Smooth muscle cell (in vitro differentiated cells): ENCODE results near the gene PRKCZ. TPM values are rescaled to one million over a fixed set of nuclear protein-coding genes. Genes with fewer than 3 reads are reported as not detected.
"Not testable (repeated sequence)": the region's sequence is repeated elsewhere in the genome, so short reads cannot be mapped to it uniquely, and the experiment has no call there.

Source experiments
- DNase-seq: peaks from one replicate; lab custom pipeline; 2025; ENCODE audit not compliant: unreplicated experiment; lab: John Stamatoyannopoulos, UW
- H2AFZ ChIP-seq: fragments of 200-600 bp; sonication (generic); 2 replicates; pipeline ENCODE4 v1.6.0; 2016; ENCODE audit warnings: antibody characterized with exemption, low read depth, mild to moderate bottlenecking
- H3F3A ChIP-seq: fragments of 200-600 bp; sonication (generic); 2 replicates; pipeline ENCODE4 v1.6.0; 2017; ENCODE audit warnings: antibody characterized with exemption, low read depth
- H3K27ac ChIP-seq: fragments of 200-600 bp; sonication (generic); 2 replicates; pipeline ENCODE4 v1.5.1; 2016; ENCODE audit warnings: low read depth, mild to moderate bottlenecking
- H3K27me3 ChIP-seq: fragments of 200-600 bp; sonication (generic); 2 replicates; pipeline ENCODE4 v1.6.1; 2016; ENCODE audit warnings: low read depth, mild to moderate bottlenecking
- H3K36me3 ChIP-seq: fragments of 200-600 bp; sonication (generic); 2 replicates; pipeline ENCODE4 v1.5.1; 2016; ENCODE audit warnings: low read depth
- H3K4me1 ChIP-seq: fragments of 200-600 bp; sonication (generic); 2 replicates; pipeline ENCODE4 v1.5.1; 2016; ENCODE audit warnings: low read depth
- H3K4me2 ChIP-seq: fragments of 200-600 bp; sonication (generic); 2 replicates; pipeline ENCODE4 v1.6.0; 2016; ENCODE audit warnings: mild to moderate bottlenecking
- H3K4me3 ChIP-seq: fragments of 200-600 bp; sonication (generic); 2 replicates; pipeline ENCODE4 v1.5.1; 2016; ENCODE audit warnings: mild to moderate bottlenecking
- H3K79me2 ChIP-seq: fragments of 200-600 bp; sonication (generic); 2 replicates; pipeline ENCODE4 v1.6.0; 2016; ENCODE audit warnings: low read depth, mild to moderate bottlenecking
- H3K9ac ChIP-seq: fragments of 200-600 bp; sonication (generic); 2 replicates; pipeline ENCODE4 v1.6.0; 2016; ENCODE audit warnings: low read depth
- H3K9me3 ChIP-seq: fragments of 200-600 bp; sonication (generic); replicated peaks from 2 replicates; pipeline ENCODE4 v1.5.1; 2016; ENCODE audit warnings: low read depth
- H4K20me1 ChIP-seq: fragments of 200-600 bp; sonication (generic); 2 replicates; pipeline ENCODE4 v1.6.0; 2016; ENCODE audit warnings: low read depth
- WGBS: methylation state at CpG from one replicate; pipeline ENCODE4 v1.1.7; 2016; ENCODE audit warnings: low lambda C conversion rate; 5-methylcytosine and 5-hydroxymethylcytosine counted together
- polyA plus RNA-seq: library from polyadenylated mRNA; unstranded; fragments of >200 nt; fragmentation: Nextera tagmentation; extraction: Ambion mirVana; gene quantifications from 2 replicates; pipeline ENCODE4 v1.2.1, GENCODE V29; 2016
- total RNA-seq: library from RNA; depleted of rRNA; stranded (reverse); fragments of >200 nt; gene quantifications from 2 replicates; pipeline ENCODE4 v1.2.3, GENCODE V29; 2014
- TF ChIP-seq, protein P1 (sequence below): fragments of 200-600 bp; sonication (generic); IDR thresholded peaks from 2 replicates; pipeline ENCODE4 v1.5.1; 2017; ENCODE audit warnings: borderline replicate concordance, mild to moderate bottlenecking, antibody characterized with exemption; ENCODE audit not compliant: insufficient read depth, poor library complexity, severe bottlenecking

Gene PRKCZ
- total and polyA plus RNA-seq, 2 experiments from 2014 or later = 5.8 to 10.3 TPM

DNA sequence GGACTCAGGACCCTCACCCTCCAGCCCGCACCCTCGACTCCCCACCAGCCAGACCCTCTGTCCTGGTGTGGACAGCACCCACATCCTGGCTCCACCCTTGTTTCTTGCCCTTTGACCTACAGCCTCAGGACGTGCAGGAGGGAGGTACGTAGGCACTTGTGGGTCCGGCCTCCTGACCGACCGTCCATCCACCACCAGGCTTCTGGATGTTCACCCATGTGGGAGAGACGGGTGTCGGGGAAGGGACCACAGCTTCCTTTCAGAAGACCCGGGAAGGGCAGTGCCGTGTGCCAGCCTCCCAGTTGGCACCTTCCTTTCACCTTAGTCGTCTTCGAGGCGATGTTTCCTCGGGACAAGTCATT, 61.4 kb downstream of the PRKCZ start:
- Histone ChIP-seq H3K27ac (no peak overlapping the region), H2AFZ (no peak overlapping the region), H3K4me3 (no peak overlapping the region), H3K27me3 (no peaks in the 10 kb centered on the region), H3K4me2 (no peak overlapping the region), H3K9ac (no peak overlapping the region), H3K4me1 (peaks cover 12% of the 10 kb centered on the region), H3K36me3 (no peaks in the 10 kb centered on the region), H3F3A (no peaks in the 10 kb centered on the region), H4K20me1 (no peaks in the 10 kb centered on the region), H3K9me3 (no peaks in the 10 kb centered on the region), H3K79me2 (no peaks in the 10 kb centered on the region)
- DNase-seq = no peak
- TF ChIP-seq, protein P1, sequence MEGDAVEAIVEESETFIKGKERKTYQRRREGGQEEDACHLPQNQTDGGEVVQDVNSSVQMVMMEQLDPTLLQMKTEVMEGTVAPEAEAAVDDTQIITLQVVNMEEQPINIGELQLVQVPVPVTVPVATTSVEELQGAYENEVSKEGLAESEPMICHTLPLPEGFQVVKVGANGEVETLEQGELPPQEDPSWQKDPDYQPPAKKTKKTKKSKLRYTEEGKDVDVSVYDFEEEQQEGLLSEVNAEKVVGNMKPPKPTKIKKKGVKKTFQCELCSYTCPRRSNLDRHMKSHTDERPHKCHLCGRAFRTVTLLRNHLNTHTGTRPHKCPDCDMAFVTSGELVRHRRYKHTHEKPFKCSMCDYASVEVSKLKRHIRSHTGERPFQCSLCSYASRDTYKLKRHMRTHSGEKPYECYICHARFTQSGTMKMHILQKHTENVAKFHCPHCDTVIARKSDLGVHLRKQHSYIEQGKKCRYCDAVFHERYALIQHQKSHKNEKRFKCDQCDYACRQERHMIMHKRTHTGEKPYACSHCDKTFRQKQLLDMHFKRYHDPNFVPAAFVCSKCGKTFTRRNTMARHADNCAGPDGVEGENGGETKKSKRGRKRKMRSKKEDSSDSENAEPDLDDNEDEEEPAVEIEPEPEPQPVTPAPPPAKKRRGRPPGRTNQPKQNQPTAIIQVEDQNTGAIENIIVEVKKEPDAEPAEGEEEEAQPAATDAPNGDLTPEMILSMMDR = no peak
- WGBS = 92% methylated on average over 15 of the region's 15 CpGs

DNA sequence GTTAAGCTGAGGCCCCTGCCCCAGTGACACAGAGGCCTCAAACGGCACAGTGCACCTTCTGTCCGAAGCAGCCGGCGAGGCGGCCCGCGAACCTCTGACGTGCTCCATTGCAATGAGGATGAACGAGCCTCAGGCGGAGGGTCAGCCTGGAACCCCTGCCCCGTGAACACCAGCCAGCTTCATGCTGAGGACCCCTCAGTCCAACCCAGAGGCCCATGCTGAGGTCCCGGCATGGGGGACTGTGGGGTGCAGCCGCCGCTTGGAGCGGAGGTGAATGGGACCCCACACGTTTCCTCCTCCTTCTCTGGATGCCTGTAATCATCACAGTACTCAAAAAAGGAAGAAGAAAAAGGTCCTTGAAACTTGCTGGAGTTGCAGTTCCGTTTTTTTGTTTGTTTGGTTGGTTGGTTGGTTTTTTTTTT, 62.1 kb downstream of the PRKCZ start:
- no peaks in the 10 kb centered on the region for H4K20me1 ChIP-seq
- WGBS = 83% methylated on average over 17 of the region's 17 CpGs

DNA sequence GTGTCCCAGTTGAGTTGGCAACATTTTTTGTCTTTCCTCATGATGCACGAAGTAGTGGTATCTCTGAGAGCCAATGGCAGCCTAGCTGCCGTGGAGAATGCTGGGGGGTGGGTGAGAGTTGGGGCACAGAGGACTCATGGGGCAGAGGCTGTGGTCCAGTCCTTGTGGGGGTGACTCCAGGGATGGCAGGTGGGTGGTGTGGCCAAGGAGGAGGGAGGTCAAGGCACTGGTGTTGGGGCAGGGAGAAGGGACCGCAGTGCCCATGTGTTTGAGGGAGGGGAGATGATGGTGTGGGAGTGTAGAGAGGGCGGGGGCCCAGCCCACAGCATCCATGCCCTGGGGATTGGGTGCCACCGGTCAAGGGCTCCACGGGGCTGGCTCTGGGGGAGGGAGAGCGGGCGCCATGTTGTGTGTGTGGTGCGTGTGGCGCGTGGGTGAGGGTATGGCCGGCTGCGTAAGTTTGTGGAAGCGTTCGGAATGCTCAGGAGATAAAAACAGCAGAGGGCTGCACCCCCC, 63.5 kb downstream of the PRKCZ start:
- 97% methylated on average over 8 of the region's 15 CpGs for WGBS
- H3K4me2 ChIP-seq = no peak overlapping the region
- H2AFZ ChIP-seq = no peak overlapping the region
- H3K36me3 ChIP-seq = no peaks in the 10 kb centered on the region
- H3K9ac ChIP-seq = no peak overlapping the region
- no peaks in the 10 kb centered on the region for H4K20me1 ChIP-seq
- TF ChIP-seq, protein P1 = no peak
- H3K4me1 ChIP-seq = peaks cover 12% of the 10 kb centered on the region
- H3F3A ChIP-seq = no peaks in the 10 kb centered on the region
- no peak overlapping the region for H3K27ac ChIP-seq
- no peaks in the 10 kb centered on the region for H3K79me2 ChIP-seq
- DNase-seq = no peak
- no peaks in the 10 kb centered on the region for H3K9me3 ChIP-seq
- no peak overlapping the region for H3K4me3 ChIP-seq
- no peaks in the 10 kb centered on the region for H3K27me3 ChIP-seq

More for the DNA sequence above, 62.1 kb downstream of the PRKCZ start:
- Histone ChIP-seq H3K27me3 (no peaks in the 10 kb centered on the region), H3K4me1 (peaks cover 12% of the 10 kb centered on the region), H2AFZ (no peak overlapping the region), H3K36me3 (no peaks in the 10 kb centered on the region), H3K27ac (no peak overlapping the region), H3K4me2 (no peak overlapping the region), H3K9ac (no peak overlapping the region), H3K4me3 (no peak overlapping the region), H3F3A (no peaks in the 10 kb centered on the region), H3K79me2 (no peaks in the 10 kb centered on the region), H3K9me3 (no peaks in the 10 kb centered on the region)
- TF ChIP-seq, protein P1 = no peak
- DNase-seq = no peak

DNA sequence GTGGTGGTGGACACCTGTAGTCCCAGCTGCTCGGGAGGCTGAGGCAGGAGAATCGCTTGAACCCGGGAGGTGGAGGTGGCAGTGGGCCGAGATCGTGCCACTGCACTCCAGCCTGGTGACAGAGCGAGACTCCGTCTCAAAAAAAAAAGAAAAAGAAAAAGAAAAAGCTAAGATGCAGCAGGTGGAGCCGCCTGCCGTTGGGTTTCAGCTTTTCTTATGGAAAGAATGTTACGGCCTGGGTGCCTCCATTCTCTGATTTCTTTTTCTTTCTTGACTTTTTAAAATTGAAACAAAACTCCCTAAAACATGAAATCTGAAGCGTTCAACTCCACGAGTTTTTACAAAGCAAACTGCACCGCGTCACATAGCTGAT, 64.4 kb downstream of the PRKCZ start:
- H4K20me1 ChIP-seq, H3K36me3 ChIP-seq, H3K9ac ChIP-seq, H2AFZ ChIP-seq, H3K4me3 ChIP-seq, H3K79me2 ChIP-seq, H3K4me2 ChIP-seq, DNase-seq, H3K27ac ChIP-seq, H3K9me3 ChIP-seq, H3F3A ChIP-seq, H3K27me3 ChIP-seq: not testable (repeated sequence)
- whole genome bisulfite sequencing = 93% methylated on average over 14 of the region's 14 CpGs
- peaks cover 12% of the 10 kb centered on the region for H3K4me1 ChIP-seq
